Omental fat pad (tissue), 4 donors: Measurements from ENCODE around the gene LMX1A. TPM values are rescaled to one million over a fixed set of nuclear protein-coding genes. Genes with fewer than 3 reads are reported as not detected.

Experiments used
- ATAC-seq: fragments of 150-250 bp; one replicate; pipeline ENCODE4 v1.9.1; 2016; ENCODE audit warnings: mild to moderate bottlenecking, moderate library complexity; ENCODE audit not compliant: low FRiP score
- DNase-seq: peaks from one replicate; pipeline ENCODE4 v3.0.0-alpha.2; 2019; ENCODE audit warnings: low spot score
- total RNA-seq, 4 donors: library from RNA; depleted of rRNA; stranded (reverse); fragments of >200 nt; gene quantifications; one replicate each; pipeline ENCODE4 v1.1.0, GENCODE V29; 2016
- TF ChIP-seq, protein P1 (sequence below), 3 donors: fragments of 450-650 bp; IDR thresholded peaks; one replicate each; pipeline ENCODE4 v1.5.1; 2016 to 2017; ENCODE audit warnings: antibody characterized with exemption in 3 of 3, mild to moderate bottlenecking in 3 of 3, moderate library complexity in 2 of 3

LMX1A gene
- total RNA-seq, 4 donors from 2014 or later, result 2.0 TPM; not detected in 3

DNA sequence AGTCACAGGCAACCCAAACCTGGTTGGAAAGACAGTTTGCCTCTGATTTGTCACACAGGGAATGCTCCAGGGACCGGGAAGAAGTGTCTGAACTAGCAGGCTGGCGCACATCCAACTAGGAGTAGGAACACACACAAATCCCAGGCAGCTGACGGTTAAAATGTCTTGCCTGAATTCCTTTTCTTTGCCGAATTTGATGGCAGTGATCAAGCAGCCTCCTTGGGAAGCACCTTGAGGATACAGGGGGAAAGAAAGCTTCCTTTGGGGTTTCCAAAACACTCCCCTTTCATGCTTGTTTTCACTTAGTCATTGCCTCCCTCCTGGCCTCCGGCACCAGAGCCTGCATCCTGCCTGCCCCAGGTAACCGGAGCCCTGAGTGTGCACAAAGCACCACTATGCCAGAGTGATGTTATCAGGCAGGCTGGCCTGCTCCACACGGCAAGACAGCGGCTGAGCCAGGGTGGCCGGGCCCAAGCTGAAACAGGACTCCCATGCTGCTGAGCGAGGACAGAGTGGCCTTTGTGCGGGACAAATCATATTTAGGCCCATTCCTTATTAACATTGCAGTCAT, 193.8 kb downstream of the LMX1A start:
- DNase-seq (no peak), ATAC-seq (no peak)
- TF ChIP-seq, protein P1, sequence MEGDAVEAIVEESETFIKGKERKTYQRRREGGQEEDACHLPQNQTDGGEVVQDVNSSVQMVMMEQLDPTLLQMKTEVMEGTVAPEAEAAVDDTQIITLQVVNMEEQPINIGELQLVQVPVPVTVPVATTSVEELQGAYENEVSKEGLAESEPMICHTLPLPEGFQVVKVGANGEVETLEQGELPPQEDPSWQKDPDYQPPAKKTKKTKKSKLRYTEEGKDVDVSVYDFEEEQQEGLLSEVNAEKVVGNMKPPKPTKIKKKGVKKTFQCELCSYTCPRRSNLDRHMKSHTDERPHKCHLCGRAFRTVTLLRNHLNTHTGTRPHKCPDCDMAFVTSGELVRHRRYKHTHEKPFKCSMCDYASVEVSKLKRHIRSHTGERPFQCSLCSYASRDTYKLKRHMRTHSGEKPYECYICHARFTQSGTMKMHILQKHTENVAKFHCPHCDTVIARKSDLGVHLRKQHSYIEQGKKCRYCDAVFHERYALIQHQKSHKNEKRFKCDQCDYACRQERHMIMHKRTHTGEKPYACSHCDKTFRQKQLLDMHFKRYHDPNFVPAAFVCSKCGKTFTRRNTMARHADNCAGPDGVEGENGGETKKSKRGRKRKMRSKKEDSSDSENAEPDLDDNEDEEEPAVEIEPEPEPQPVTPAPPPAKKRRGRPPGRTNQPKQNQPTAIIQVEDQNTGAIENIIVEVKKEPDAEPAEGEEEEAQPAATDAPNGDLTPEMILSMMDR (IDR thresholded peaks at IDR 0.05), result no peak

DNA sequence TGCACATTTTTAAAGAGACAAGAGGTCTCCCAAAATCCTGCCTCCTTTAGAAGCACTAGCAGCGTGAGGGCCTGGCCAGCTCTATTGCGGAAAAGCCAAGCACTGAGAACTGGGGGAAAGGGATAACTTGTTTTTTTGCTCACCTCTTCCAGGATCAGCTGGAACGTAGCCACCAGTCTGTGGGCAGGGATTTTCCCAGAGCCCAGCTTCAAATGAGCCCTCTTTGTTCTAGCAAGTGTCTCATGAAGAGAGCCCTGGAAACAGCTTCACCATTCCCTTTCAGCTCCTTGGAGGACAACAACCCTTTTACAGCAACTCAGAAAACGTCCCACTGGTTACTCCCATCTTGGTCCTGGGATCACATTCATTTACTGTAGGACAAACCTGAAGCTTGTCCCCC, 195.4 kb downstream of the LMX1A start:
- DNase-seq (no peak), ATAC-seq (no peak)
- TF ChIP-seq, protein P1 (IDR thresholded peaks at IDR 0.05), result no peak

DNA sequence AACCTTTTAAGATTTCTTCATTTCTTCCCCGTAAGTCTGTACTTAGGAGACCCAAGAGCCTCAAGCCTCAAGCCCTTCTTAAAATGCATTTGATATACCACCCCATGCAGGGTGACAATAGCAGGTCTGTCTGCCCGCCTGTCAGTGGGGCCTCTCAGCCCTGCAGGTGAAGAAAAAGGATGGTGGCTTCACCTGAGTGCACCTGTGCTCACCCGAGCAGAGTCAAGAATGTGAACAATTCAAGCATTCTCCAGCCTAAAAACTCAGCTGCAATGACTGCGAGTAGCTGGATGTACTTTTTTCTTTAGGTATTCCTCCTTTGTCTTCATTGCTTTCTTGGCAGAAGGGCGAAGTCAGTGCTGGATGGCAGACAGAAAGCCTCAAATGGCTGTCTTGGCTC, 203.3 kb downstream of the LMX1A start:
- DNase-seq (no peak), ATAC-seq (no peak)
- TF ChIP-seq, protein P1 (IDR thresholded peaks at IDR 0.05), result no peak

DNA sequence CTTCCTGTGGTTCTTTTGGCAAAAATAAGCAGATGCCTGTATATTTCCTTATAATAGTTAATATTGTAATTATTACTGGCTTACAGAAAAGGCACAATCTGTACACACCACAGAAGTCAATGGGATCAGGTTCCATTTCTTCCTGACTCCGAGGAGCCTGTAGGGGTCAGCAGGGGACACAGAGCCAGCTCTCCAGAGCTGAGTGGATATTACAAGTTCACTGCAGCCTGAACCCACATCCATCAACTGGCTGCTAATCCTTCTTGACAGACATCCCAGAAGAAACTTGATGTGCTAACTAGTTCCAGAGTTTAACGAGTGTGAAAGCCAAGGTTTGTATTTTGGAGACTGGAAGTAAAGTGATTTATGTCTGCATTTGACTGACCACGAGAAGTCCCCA, 203.8 kb downstream of the LMX1A start:
- ATAC-seq (no peak), DNase-seq (no peak)
- TF ChIP-seq, protein P1 (IDR thresholded peaks at IDR 0.05), result no peak

DNA sequence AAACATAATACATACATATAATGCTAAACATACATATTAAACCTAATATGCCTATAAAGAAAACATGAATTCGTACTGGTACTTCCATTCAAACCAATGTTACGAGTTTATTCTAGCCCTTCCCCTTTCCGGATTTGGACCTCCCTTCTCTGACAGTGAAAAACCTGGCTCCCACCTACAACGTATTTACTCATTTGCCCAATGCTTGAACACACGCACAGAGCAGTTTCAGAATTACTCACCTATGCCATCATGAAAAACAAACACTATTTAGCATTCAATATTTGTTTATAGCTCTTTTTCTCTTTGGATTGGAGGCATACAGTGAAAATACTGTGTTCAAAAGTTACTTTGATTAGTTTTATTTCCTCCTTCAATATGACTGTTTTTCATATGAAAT, 204.4 kb downstream of the LMX1A start:
- TF ChIP-seq, protein P1 (IDR thresholded peaks at IDR 0.05), result no peak
- DNase-seq (no peak), ATAC-seq (no peak)

Other genes with a start within 250 kb of the LMX1A start
- gene RXRG, start 88.4 kb upstream of the LMX1A start, total RNA-seq, result 1 to 10 TPM in 2 of 4 donors, under 1 TPM in 2; 0.63 to 7.9 (median 0.99) TPM
- gene LRRC52, start 187.3 kb upstream of the LMX1A start, total RNA-seq, result not detected